Mucosa of descending colon (tissue), 3 donors: Measurements from ENCODE around the gene TOR1AIP1. TPM values are rescaled to one million over a fixed set of nuclear protein-coding genes. Genes with fewer than 3 reads are reported as not detected.

Source experiments
- ATAC-seq: fragments of 200-7000 bp; cut with Tn5 transposase; one replicate; pipeline ENCODE4 v1.9.1; 2020; ENCODE audit warnings: mild to moderate bottlenecking, moderate library complexity
- DNase-seq, 3 donors: peaks; one replicate each; pipeline ENCODE4 v3.0.0-alpha.2; 2020
- H3K36me3 ChIP-seq: fragments of 200-600 bp; one replicate; pipeline ENCODE4 v1.8.0; 2021; ENCODE audit warnings: low read depth, mild to moderate bottlenecking
- H3K4me1 ChIP-seq: fragments of 200-600 bp; one replicate; pipeline ENCODE4 v1.8.0; 2021; ENCODE audit warnings: low read depth, mild to moderate bottlenecking
- H3K4me3 ChIP-seq: fragments of 200-600 bp; one replicate; pipeline ENCODE4 v1.8.0; 2021; ENCODE audit warnings: mild to moderate bottlenecking
- H3K9me3 ChIP-seq: fragments of 200-600 bp; one replicate; pipeline ENCODE4 v1.8.0; 2021; ENCODE audit warnings: mild to moderate bottlenecking
- CTCF ChIP-seq: fragments of 200-600 bp; IDR thresholded peaks from one replicate; pipeline ENCODE4 v1.8.0; 2022; ENCODE audit warnings: antibody characterized with exemption, mild to moderate bottlenecking
- intact Hi-C, 2 donors: fragments of 100-400 bp; cut with DNase I in 1 of 2; cut with micrococcal nuclease in 1 of 2; formaldehyde crosslinking; loops; one replicate each; pipeline versions ENCODE4 v1.11.0 to v1.11.1; 2022; cut with DNase I, micrococcal nuclease
- total RNA-seq, 3 donors: library from RNA; stranded (reverse); fragmentation: NEBNext Ultra II Directional in 2 of 3; extraction: Animal tissue kit (Norgen Biotek cat#: 25700) in 2 of 3; gene quantifications; one replicate each; pipeline versions ENCODE4 v1.2.1 to v1.2.4, GENCODE V29; 2021 to 2023
- donor health status: DM: no; HTN: no; CAD: no; lungs with moderate emphysema.
- donor health status: DM: no; HTN: no; CAD: no.
- donor health status: DM: no; HTN: yes; CAD: no.

TOR1AIP1 gene
- total RNA-seq, 3 donors from 2014 or later = 29.8 to 91.7 (median 30.7) TPM

- no peaks in the 10 kb centered on the region for H3K36me3 ChIP-seq
- H3K4me1 ChIP-seq = no peaks in the 10 kb centered on the region
- no peak for TF ChIP-seq CTCF
- ATAC-seq = peak; percentile 61
- no peak for DNase-seq
- H3K9me3 ChIP-seq = no peaks in the 10 kb centered on the region
- no peak overlapping the region for H3K4me3 ChIP-seq
- intact Hi-C loops = no loop called here
These were observed 48.8 kb downstream of the TOR1AIP1 start for GRCh38 chr1:179930867-179931266.

GRCh38 chr1:179933219-179933618 is 51.1 kb downstream of the TOR1AIP1 start:
- intact Hi-C loops = no loop called here
- ATAC-seq = no peak
- H3K4me1 ChIP-seq = no peaks in the 10 kb centered on the region
- H3K4me3 ChIP-seq = no peak overlapping the region
- no peak for DNase-seq
- H3K9me3 ChIP-seq = no peaks in the 10 kb centered on the region
- H3K36me3 ChIP-seq = no peaks in the 10 kb centered on the region
- TF ChIP-seq CTCF = no peak

- ATAC-seq (no peak), DNase-seq (no peak)
- Histone ChIP-seq H3K4me1 (no peaks in the 10 kb centered on the region), H3K4me3 (no peak overlapping the region), H3K9me3 (no peaks in the 10 kb centered on the region), H3K36me3 (no peaks in the 10 kb centered on the region)
- intact Hi-C loops = no loop called here
- no peak for TF ChIP-seq CTCF
These were observed 53.9 kb downstream of the TOR1AIP1 start for GRCh38 chr1:179935909-179936496.

- Histone ChIP-seq H3K4me3 (no peak overlapping the region), H3K9me3 (no peaks in the 10 kb centered on the region), H3K36me3 (no peaks in the 10 kb centered on the region), H3K4me1 (no peaks in the 10 kb centered on the region)
- intact Hi-C loops = no loop called here
- no peak for TF ChIP-seq CTCF
- ATAC-seq (no peak), DNase-seq (no peak)
These were observed 55.7 kb downstream of the TOR1AIP1 start for GRCh38 chr1:179937668-179938254.

GRCh38 chr1:179938752-179939151 is 56.7 kb downstream of the TOR1AIP1 start:
- Histone ChIP-seq H3K9me3 (no peaks in the 10 kb centered on the region), H3K4me3 (no peak overlapping the region), H3K4me1 (no peaks in the 10 kb centered on the region), H3K36me3 (no peaks in the 10 kb centered on the region)
- ATAC-seq (no peak), DNase-seq (no peak)
- TF ChIP-seq CTCF = no peak
- intact Hi-C loops = no loop called here

GRCh38 chr1:179939941-179940340 is 57.9 kb downstream of the TOR1AIP1 start:
- H3K36me3 ChIP-seq = no peaks in the 10 kb centered on the region
- DNase-seq (no peak), ATAC-seq (no peak)
- H3K9me3 ChIP-seq = no peaks in the 10 kb centered on the region
- TF ChIP-seq CTCF = no peak
- no peaks in the 10 kb centered on the region for H3K4me1 ChIP-seq
- intact Hi-C loops = no loop called here
- H3K4me3 ChIP-seq = no peak overlapping the region
